T-helper 2 cell treated with Interferon-gamma antibody and Interleukin-4, amounts not matched to agents 5 μg/mL and 100 μg/mL, for 36 hours (primary cell): ENCODE results near the gene CLCN1.

Experiments
- DNase-seq: peaks from one replicate; pipeline ENCODE4 v3.0.0; 2021; ENCODE audit warnings: low spot score
- H3K27ac Mint-ChIP-seq: one replicate; pipeline ENCODE4 v1.8.0; 2021; ENCODE audit warnings: mild to moderate bottlenecking, mixed read lengths
- H3K27me3 Mint-ChIP-seq: one replicate; pipeline ENCODE4 v1.8.0; 2021; ENCODE audit warnings: low read depth, mixed read lengths
- H3K36me3 Mint-ChIP-seq: one replicate; pipeline ENCODE4 v1.8.0; 2021; ENCODE audit warnings: low read depth, mixed read lengths
- H3K4me1 Mint-ChIP-seq: one replicate; pipeline ENCODE4 v1.8.0; 2021; ENCODE audit warnings: low read depth, mixed read lengths
- H3K4me3 Mint-ChIP-seq: one replicate; pipeline ENCODE4 v1.8.0; 2022; ENCODE audit warnings: mild to moderate bottlenecking, moderate library complexity, mixed read lengths
- H3K9me3 Mint-ChIP-seq: one replicate; pipeline ENCODE4 v1.8.0; 2021; ENCODE audit warnings: mixed read lengths

The CLCN1 gene

DNA sequence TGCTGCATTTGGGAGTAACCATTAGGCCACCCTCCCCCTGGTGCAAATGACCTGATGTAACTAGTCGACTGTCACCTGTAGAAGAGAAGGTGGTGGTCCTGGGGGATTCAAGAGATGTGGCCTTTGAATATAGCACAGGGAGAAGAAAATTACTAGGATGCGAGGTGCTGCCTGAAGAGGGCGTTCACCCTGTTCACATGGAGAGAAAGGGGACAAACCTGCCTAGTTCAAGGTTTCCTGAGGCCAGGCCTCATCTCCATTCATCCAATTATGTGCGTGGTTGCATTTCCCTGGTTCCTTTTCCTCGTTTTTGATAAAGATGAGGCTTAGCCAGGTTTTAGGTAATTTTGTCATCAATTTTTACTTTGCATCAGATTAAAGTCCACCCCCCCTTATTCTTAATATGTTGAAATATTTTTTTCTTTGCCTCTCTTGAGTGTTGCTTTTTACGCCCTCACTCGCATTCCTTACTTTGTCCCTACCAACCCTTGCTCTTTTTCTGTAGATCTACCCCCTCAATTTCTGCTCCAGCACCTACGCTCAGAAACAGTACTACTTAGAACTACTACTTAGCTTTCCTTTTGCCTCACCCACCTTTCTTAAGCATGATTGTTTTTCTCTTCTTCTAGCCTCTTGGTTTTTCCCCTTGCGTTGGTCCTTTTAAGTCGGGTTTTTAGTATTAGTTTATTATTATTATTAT lies 13.7 kb downstream of the CLCN1 start:
- no peaks in the 10 kb centered on the region for H3K9me3 Mint-ChIP-seq
- H3K27me3 Mint-ChIP-seq = peaks cover 19% of the 10 kb centered on the region
- no peak overlapping the region for H3K4me3 Mint-ChIP-seq
- no peaks in the 10 kb centered on the region for H3K36me3 Mint-ChIP-seq
- DNase-seq = no peak
- H3K27ac Mint-ChIP-seq = no peak overlapping the region
- peaks cover 14% of the 10 kb centered on the region for H3K4me1 Mint-ChIP-seq

DNA sequence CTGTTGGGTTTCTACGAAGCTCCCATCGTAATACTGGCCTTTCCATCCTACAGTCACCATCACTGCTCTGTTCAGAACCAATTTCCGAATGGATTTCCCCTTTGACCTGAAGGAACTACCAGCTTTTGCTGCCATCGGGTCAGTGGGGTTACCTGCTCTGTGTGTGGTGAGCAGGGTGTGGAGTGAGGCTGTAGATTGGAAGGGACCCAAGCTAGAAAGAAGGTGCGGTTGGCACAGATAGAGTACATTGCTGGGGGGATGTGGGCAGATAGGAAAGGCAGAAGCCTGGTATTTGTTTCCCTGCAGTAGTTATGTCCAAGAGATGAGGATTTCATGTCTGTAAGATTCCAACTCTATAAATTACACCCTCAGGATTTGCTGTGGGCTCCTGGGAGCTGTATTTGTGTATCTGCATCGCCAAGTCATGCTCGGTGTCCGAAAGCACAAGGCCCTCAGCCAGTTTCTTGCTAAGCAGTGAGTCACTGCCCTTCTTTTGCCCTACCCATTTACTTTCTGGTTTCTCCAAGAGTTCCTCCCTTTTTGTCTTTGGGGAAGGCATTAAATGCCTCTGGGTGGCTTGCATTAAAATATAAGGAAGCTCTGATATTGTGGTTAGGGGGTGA lies 15.4 kb downstream of the CLCN1 start:
- Mint-ChIP-seq H3K36me3 (no peaks in the 10 kb centered on the region), H3K4me1 (peaks cover under 1% of the 10 kb centered on the region), H3K27me3 (peaks cover 32% of the 10 kb centered on the region), H3K9me3 (no peaks in the 10 kb centered on the region), H3K27ac (no peak overlapping the region), H3K4me3 (no peak overlapping the region)
- DNase-seq = no peak

DNA sequence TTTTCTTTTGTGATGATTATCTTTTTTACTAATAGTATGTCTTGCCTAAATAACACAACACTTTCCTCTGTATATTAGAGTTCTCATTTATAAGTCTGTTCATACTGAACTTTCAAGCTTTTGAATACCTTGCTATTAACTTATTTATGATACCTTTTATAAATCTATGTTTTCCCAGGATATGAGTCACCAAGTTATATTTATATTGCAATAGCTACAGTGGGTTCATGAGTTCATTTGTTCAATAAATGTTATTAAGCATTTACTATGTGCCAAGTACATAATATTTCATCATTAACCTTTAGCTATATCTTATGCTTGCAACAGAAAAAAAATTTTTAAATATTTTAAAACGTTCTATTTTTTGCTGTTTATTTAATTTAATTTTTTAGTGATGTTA lies 18.3 kb downstream of the CLCN1 start:
- Mint-ChIP-seq H3K27me3 (peaks cover 51% of the 10 kb centered on the region), H3K36me3 (no peaks in the 10 kb centered on the region), H3K27ac (no peak overlapping the region), H3K9me3 (no peaks in the 10 kb centered on the region), H3K4me1 (no peaks in the 10 kb centered on the region), H3K4me3 (no peak overlapping the region)
- no peak for DNase-seq

DNA sequence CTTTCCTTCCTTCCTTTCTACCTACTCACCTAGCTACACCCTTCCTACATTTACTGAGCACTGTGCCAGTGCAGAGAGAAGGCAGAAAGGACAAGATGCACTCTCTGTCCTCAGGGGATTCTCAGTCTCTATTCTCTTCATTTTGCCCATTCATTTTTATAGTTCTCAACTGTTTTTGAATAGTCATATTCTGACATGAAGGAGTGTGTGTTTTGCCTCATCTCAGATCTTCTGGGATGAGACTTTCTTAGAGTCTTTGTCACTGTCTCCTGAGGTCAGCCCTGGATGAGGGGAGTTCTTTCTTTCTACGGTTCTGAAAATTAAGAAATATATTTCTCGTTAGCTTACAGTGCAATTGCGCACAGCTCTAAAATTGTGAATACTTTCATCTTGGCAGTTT lies 21.3 kb downstream of the CLCN1 start:
- Mint-ChIP-seq H3K4me3 (no peak overlapping the region), H3K27me3 (peaks cover 55% of the 10 kb centered on the region), H3K9me3 (no peaks in the 10 kb centered on the region), H3K4me1 (no peaks in the 10 kb centered on the region), H3K36me3 (no peaks in the 10 kb centered on the region), H3K27ac (no peak overlapping the region)
- DNase-seq = no peak

DNA sequence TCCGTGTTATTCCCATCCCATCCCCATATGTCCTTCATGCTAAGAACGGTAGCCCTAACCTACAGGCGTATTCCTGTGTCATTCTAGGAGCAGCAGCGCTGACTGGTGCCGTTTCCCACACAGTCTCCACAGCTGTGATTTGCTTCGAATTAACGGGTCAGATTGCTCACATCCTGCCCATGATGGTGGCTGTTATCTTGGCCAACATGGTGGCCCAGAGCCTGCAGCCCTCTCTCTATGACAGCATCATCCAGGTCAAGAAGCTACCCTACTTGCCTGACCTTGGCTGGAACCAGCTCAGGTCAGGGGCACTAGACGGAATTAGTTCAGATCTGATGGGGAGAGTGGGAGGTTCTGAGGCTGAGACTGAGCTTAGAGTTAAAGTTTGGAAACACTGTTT lies 25.9 kb downstream of the CLCN1 start:
- Mint-ChIP-seq H3K4me1 (peaks cover 9% of the 10 kb centered on the region), H3K36me3 (no peaks in the 10 kb centered on the region), H3K9me3 (no peaks in the 10 kb centered on the region), H3K27ac (no peak overlapping the region), H3K27me3 (peaks cover 32% of the 10 kb centered on the region), H3K4me3 (no peak overlapping the region)
- no peak for DNase-seq

DNA sequence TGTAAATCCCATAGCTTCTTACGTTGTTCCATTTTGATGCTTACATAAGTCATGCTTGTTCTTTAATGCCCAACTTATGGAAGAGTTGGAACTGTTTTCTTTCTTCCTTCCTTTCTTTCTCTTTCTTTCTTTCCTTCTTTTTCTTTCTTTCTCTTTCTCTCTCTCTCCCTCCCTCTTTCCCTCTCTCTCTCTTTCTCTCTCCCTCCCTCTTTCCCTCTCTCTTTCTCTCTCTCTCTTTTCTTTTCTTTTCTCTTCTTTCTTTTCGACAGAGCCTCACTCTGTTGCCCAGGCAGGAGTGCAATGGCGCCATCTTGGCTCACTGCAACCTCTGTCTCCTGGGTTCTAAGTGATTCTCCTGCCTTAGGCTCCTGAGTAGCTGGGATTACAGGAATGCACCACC lies 27.7 kb downstream of the CLCN1 start:
- Mint-ChIP-seq H3K27ac (no peak overlapping the region), H3K4me1 (peaks cover 10% of the 10 kb centered on the region), H3K36me3 (no peaks in the 10 kb centered on the region), H3K4me3 (no peak overlapping the region), H3K9me3 (no peaks in the 10 kb centered on the region), H3K27me3 (peaks cover 34% of the 10 kb centered on the region)
- DNase-seq = no peak

DNA sequence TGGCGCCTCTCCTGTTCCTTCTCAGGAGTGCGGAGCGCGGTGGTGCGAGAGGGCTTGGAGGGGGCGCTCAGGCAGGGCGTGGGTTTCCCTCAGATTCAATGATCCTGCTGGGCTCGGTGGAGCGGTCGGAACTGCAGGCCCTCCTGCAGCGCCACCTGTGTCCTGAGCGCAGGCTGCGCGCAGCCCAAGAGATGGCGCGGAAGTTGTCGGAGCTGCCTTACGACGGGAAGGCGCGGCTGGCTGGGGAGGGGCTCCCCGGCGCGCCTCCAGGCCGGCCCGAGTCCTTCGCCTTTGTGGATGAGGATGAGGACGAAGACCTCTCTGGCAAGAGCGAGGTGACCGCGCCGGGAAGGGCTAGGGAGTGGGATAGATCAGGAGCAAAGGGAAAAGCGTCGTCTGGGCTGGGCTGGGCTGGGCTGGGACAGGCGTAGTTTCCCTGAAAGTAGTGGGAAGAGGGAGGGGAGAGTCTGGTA lies 29.6 kb downstream of the CLCN1 start:
- Mint-ChIP-seq H3K4me1 (peaks cover 10% of the 10 kb centered on the region), H3K27ac (no peak overlapping the region), H3K9me3 (no peaks in the 10 kb centered on the region), H3K36me3 (no peaks in the 10 kb centered on the region), H3K4me3 (peak overlapping the region; percentile 73), H3K27me3 (peaks cover 31% of the 10 kb centered on the region)
- DNase-seq = peak; percentile 59

DNA sequence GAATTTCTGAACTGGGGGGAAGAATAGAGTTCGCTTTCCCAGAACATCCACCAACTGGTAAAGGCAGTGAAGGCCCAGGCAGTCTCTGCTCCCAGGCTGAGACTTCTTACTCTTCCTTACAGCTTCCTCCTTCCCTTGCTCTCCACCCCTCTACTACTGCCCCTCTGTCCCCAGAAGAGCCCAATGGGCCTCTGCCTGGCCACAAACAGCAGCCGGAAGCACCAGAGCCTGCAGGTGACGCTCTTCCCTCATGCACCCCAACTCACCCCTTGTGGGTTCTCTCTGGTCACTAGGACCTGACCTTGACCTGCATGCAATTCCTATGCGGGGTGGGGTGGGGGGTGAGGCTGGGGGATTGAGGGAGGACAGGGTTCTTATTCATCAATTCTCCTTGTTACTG lies 30.1 kb downstream of the CLCN1 start:
- no peak overlapping the region for H3K4me3 Mint-ChIP-seq
- no peak overlapping the region for H3K27ac Mint-ChIP-seq
- peaks cover 31% of the 10 kb centered on the region for H3K27me3 Mint-ChIP-seq
- no peak for DNase-seq
- no peaks in the 10 kb centered on the region for H3K9me3 Mint-ChIP-seq
- H3K36me3 Mint-ChIP-seq = no peaks in the 10 kb centered on the region
- H3K4me1 Mint-ChIP-seq = peaks cover 10% of the 10 kb centered on the region

DNA sequence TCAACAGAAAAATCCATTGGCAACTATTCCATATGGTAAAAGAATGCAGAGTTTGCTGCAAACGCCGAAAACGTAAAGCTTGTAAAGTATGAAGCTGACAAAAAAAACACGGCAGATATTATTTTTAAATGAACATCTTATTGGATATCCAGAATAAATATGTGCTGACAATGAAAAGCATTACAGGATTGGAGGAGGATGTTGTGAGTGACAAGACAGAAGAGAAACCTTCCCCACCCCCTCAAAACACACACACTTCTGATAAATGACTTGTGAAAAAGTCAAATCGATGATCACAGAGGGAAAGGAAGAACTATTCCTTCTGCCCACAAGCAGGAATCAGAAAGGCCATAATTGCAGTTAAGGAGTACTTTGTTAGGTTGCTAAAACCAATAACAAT lies 32.0 kb downstream of the CLCN1 start:
- H3K9me3 Mint-ChIP-seq = no peaks in the 10 kb centered on the region
- peaks cover 36% of the 10 kb centered on the region for H3K27me3 Mint-ChIP-seq
- peaks cover 10% of the 10 kb centered on the region for H3K4me1 Mint-ChIP-seq
- H3K27ac Mint-ChIP-seq = no peak overlapping the region
- no peak overlapping the region for H3K4me3 Mint-ChIP-seq
- no peak for DNase-seq
- no peaks in the 10 kb centered on the region for H3K36me3 Mint-ChIP-seq

DNA sequence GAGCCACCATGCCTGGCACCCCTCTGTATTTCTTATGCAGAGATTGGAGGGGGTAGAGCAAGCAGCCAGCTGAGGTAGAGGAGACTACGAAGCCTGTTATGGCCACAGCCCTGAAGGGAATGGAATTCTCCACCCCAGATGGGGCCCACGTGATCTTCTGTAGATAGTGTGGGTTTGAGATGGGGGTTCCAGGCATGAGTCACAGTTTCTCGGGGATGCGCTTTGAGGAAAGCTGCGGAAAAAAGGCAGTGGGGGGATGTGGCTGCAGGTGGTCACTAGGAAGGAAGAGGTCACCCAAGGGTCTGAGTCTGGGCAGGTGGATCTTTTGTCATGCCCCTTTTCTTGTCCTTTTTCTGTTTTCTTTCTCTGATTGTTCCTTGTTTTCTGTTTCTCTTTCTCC lies 35.1 kb downstream of the CLCN1 start:
- Mint-ChIP-seq H3K27ac (no peak overlapping the region), H3K9me3 (no peaks in the 10 kb centered on the region), H3K4me3 (no peak overlapping the region), H3K27me3 (peaks cover 36% of the 10 kb centered on the region), H3K4me1 (peaks cover 3% of the 10 kb centered on the region), H3K36me3 (no peaks in the 10 kb centered on the region)
- no peak for DNase-seq

DNA sequence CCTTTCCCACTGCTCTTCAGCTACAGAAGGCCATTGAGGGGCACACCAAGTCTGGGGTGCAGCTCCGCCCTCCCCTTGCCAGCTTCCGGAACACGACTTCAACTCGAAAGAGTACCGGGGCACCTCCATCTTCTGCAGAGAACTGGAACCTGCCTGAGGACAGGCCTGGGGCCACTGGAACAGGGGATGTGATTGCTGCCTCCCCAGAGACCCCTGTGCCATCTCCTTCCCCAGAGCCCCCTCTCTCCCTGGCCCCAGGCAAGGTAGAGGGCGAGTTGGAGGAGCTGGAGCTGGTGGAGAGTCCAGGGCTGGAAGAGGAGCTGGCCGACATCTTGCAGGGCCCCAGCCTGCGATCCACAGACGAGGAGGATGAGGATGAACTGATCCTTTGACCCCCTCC lies 35.7 kb downstream of the CLCN1 start:
- H3K27ac Mint-ChIP-seq = no peak overlapping the region
- DNase-seq = no peak
- H3K4me3 Mint-ChIP-seq = no peak overlapping the region
- H3K4me1 Mint-ChIP-seq = peaks cover 3% of the 10 kb centered on the region
- no peaks in the 10 kb centered on the region for H3K36me3 Mint-ChIP-seq
- H3K27me3 Mint-ChIP-seq = peaks cover 32% of the 10 kb centered on the region
- no peaks in the 10 kb centered on the region for H3K9me3 Mint-ChIP-seq

DNA sequence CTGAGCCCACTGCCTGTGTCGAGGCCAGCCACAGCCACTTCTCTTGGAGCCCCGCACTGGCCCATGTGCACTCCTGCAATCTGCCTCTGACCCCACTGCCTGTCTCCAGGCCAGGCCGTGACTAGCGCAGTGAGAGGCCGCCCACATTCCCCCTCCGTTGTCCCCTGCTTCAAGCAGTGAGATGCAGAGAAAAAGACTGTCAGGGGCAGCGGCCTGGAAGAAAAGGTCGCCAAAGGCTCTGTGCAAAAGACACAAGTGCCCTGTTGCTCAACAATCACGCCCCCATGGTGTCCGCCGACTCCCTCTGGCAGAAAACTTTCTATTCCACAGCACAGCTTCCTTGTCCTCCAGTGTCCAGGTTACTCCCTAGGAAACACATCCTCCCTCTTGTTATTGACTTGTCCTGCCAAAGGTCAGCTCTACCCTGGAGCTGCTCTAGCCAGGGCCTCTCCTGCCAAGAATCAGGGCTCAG lies 36.7 kb downstream of the CLCN1 start:
- peaks cover 1% of the 10 kb centered on the region for H3K4me1 Mint-ChIP-seq
- peaks cover 29% of the 10 kb centered on the region for H3K27me3 Mint-ChIP-seq

DNA sequence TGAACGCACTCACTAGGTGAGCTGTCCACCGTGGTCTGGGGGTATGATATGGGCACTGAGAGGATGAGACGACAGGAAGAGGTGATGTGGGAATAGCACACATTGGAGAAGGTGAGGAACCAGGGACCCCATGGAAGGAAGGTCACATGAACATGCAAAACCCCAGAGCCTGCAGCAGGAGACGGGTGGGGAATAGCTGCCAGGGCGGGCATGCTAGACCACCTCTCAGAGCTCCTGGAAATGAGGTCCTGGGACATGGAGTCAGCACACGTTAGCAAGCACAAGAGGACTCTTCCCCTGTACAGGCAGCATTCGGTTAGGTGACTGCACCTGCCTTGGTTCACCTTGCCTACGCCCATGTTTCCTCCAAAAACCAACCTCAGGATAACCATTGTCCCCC lies 38.5 kb downstream of the CLCN1 start:
- peaks cover 16% of the 10 kb centered on the region for H3K27me3 Mint-ChIP-seq
- H3K27ac Mint-ChIP-seq = no peak overlapping the region

More for the DNA sequence above, 36.7 kb downstream of the CLCN1 start:
- Mint-ChIP-seq H3K9me3 (no peaks in the 10 kb centered on the region), H3K4me3 (no peak overlapping the region), H3K36me3 (no peaks in the 10 kb centered on the region), H3K27ac (no peak overlapping the region)
- no peak for DNase-seq

DNA sequence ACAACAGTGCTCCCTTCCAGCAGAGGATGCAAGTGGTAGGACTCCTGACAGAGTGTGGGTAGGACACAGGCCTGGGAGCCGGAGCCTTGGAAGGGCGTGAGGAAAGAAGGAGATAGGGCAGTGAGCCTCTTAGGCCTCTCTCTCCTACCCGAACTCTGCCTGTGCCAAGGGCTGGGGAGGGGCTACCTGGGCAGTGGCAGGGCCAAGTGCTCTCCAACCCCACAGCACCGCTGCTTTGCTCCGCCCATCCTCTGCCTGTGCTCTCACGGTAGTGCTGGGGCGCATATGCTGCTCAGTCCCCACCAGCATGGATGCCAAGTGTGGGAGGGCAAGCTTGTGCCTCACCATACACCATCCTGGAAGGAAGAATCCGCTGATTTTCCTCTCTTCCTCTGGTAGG lies 39.1 kb downstream of the CLCN1 start:
- no peak overlapping the region for H3K4me3 Mint-ChIP-seq
- H3K27me3 Mint-ChIP-seq = peaks cover 17% of the 10 kb centered on the region
- no peak for DNase-seq
- H3K36me3 Mint-ChIP-seq = no peaks in the 10 kb centered on the region
- no peaks in the 10 kb centered on the region for H3K9me3 Mint-ChIP-seq
- H3K4me1 Mint-ChIP-seq = peaks cover 1% of the 10 kb centered on the region
- H3K27ac Mint-ChIP-seq = no peak overlapping the region

More for the DNA sequence above, 38.5 kb downstream of the CLCN1 start:
- Mint-ChIP-seq H3K36me3 (no peaks in the 10 kb centered on the region), H3K4me1 (peaks cover 1% of the 10 kb centered on the region), H3K4me3 (no peak overlapping the region), H3K9me3 (no peaks in the 10 kb centered on the region)
- DNase-seq = no peak
